WERI-Rb-1 (cell line): ENCODE data around the gene TPP2.

Experiments
- DNase-seq: peaks from one replicate; pipeline ENCODE4 v3.0.0-alpha.2; 2020
- H3K27ac ChIP-seq: fragments of 250-450 bp; sonication (Bioruptor Pico); 2 replicates; pipeline ENCODE4 v1.5.1; 2020; ENCODE audit warnings: mild to moderate bottlenecking, moderate library complexity
- H3K27me3 ChIP-seq: fragments of 250-450 bp; sonication (Bioruptor Pico); 2 replicates; pipeline ENCODE4 v1.5.1; 2021; ENCODE audit warnings: mild to moderate bottlenecking, low read depth, moderate library complexity; ENCODE audit not compliant: insufficient read depth, severe bottlenecking
- H3K36me3 ChIP-seq: fragments of 250-450 bp; sonication (Bioruptor Pico); 2 replicates; pipeline ENCODE4 v1.5.1; 2020; ENCODE audit warnings: mild to moderate bottlenecking, moderate library complexity
- H3K4me3 ChIP-seq: 2 replicates; pipeline ENCODE4 v1.5.1; 2011; ENCODE audit warnings: low read depth, mild to moderate bottlenecking, control low read depth, low read length
- H3K9me3 ChIP-seq: fragments of 250-450 bp; sonication (Bioruptor Pico); 2 replicates; pipeline ENCODE4 v1.5.1; 2021; ENCODE audit warnings: mild to moderate bottlenecking, moderate library complexity; ENCODE audit not compliant: severe bottlenecking
- TF ChIP-seq, protein P1 (sequence below): IDR thresholded peaks from 2 replicates; pipeline ENCODE4 v1.5.1; 2011; ENCODE audit warnings: low read depth, mild to moderate bottlenecking, control low read depth, inconsistent platforms, low read length

TPP2 gene

DNA sequence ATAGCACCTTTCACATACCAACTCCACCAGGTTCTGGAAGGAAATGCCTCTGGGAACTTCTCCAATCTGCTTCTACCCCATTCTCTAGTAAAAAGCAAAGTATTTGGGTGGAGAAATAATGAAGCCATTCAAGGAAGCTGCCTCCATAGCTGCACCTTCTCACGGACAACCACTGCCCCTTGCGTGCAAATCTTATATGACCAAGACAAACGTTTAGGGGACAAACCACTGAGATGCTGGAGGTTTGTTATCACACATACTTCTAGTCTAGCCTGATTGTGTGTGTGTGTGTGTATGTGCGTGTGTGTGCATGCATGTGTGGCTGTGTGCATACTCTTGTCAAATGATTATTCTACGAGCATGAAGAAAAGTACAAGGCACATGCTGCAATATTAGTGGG, 104.5 kb downstream of the TPP2 start:
- DNase-seq = no peak
- Histone ChIP-seq H3K27me3 (no peaks in the 10 kb centered on the region), H3K9me3 (peaks cover 5% of the 10 kb centered on the region), H3K4me3 (no peak overlapping the region), H3K36me3 (no peaks in the 10 kb centered on the region), H3K27ac (no peak overlapping the region)
- TF ChIP-seq, protein P1, sequence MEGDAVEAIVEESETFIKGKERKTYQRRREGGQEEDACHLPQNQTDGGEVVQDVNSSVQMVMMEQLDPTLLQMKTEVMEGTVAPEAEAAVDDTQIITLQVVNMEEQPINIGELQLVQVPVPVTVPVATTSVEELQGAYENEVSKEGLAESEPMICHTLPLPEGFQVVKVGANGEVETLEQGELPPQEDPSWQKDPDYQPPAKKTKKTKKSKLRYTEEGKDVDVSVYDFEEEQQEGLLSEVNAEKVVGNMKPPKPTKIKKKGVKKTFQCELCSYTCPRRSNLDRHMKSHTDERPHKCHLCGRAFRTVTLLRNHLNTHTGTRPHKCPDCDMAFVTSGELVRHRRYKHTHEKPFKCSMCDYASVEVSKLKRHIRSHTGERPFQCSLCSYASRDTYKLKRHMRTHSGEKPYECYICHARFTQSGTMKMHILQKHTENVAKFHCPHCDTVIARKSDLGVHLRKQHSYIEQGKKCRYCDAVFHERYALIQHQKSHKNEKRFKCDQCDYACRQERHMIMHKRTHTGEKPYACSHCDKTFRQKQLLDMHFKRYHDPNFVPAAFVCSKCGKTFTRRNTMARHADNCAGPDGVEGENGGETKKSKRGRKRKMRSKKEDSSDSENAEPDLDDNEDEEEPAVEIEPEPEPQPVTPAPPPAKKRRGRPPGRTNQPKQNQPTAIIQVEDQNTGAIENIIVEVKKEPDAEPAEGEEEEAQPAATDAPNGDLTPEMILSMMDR = no peak

DNA sequence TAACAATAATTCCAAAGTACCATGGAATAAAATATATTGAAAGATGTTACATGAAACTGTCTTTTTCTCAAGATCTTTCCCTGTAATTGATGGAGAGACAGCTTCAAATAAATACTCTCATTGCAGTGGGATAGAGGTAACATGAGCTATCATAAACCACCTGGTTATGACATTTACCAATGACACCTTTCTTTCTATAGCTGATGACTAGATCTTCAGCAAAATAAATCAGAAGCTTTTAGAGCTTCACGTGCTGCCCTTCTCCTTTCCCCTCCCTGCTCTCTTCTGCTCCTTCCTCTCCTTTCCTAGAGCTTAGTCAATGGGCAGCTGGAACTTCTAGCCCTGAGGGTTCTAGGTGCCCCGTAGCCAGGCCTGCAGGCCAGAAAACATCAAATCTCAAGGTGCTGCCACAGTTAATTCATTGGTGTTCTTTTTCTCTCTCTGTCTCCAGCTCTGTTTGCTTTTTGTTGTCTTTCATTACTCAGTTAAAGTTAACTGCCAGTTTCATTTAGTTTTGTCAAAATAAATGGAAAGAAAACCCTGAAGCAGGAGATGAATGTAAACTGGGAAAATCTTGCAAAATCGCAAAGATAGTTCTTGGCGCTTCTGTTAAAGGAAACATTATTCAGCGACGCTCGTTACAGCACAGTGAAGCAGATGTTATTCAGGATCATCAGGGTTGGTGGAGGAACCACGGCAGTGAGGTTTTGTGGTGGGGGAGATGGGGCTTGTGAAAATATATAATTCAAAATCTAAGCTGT, 106.4 kb downstream of the TPP2 start:
- Histone ChIP-seq H3K4me3 (no peak overlapping the region), H3K9me3 (no peaks in the 10 kb centered on the region), H3K27ac (no peak overlapping the region), H3K27me3 (no peaks in the 10 kb centered on the region), H3K36me3 (no peaks in the 10 kb centered on the region)
- DNase-seq = no peak
- TF ChIP-seq, protein P1 = no peak

DNA sequence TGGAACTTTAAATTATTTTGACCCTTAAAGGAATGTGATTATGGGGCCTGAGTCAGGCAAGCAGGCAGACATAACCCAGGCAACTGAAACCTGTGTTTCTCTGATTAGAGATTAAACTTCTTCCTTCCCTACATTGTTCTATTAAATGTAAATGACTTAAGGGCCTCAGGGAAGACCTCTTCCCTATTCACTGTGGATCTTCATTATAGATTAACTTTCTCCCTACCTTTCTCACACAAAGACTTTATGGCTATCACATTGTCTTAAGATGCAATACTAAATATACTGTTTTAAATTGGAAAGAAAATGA, 106.9 kb downstream of the TPP2 start:
- H3K36me3 ChIP-seq = no peaks in the 10 kb centered on the region
- TF ChIP-seq, protein P1 = no peak
- no peak for DNase-seq
- no peaks in the 10 kb centered on the region for H3K27me3 ChIP-seq
- no peak overlapping the region for H3K27ac ChIP-seq
- no peak overlapping the region for H3K4me3 ChIP-seq
- H3K9me3 ChIP-seq = no peaks in the 10 kb centered on the region

DNA sequence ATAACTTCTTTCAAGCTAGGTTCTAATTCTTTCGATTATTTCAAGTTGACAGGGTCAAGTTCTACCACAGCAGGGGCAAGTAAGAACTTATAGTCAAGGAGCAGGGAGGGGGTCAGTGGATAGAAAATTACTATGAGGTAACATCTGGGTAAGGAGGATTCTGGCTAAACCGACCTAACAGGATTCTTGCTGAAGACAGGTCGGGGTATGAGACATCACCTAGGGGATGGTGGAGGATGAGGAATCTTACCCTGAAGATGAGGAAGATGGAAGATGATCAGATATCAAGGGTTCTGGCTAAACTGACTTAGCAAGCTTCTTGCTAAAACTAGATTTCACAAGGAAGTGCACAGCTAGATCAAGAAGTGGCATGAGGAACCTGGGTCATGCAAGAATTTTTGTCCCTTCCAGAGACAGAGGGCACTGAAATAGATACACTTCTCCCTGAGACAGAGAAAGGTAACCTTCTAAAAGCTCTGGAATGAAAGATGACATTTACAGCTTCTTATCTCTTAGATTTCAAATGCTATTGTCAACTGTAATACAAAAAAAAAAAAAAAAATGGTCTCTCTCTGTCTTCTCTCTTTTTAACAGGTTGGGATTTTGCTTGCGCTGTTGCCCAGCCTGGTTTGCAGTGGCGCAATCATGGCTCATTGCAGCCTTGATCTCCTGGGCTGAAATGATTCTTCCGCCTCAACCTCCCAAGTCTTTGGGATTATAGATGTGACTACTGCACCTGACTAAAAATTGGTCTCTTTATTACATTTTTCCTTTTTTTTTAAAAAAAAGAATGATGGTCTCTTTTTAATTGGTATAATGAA, 107.7 kb downstream of the TPP2 start:
- H3K4me3 ChIP-seq = no peak overlapping the region
- TF ChIP-seq, protein P1 = no peak
- H3K36me3 ChIP-seq = no peaks in the 10 kb centered on the region
- H3K27ac ChIP-seq = no peak overlapping the region
- H3K9me3 ChIP-seq = no peaks in the 10 kb centered on the region
- no peaks in the 10 kb centered on the region for H3K27me3 ChIP-seq
- no peak for DNase-seq

DNA sequence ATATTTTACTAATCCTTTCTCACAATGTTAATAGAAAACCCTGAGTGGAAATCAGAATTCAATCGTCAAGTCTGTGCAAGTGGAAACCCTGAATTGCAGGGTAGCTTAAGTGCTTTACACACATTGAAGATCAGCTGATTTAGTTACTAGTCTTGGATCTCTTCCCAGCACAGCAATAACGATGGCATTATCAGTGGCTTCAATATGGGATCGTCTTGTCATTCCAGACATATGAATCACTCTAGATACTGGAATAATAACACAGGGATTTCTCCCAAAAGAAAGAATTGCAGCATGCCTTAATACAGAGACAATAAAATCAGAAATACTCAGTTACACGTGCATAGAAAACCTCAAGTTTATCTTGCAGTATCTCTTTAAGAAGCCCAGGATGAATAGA, 110.7 kb downstream of the TPP2 start:
- DNase-seq = no peak
- H3K27ac ChIP-seq = no peak overlapping the region
- H3K27me3 ChIP-seq = no peaks in the 10 kb centered on the region
- H3K36me3 ChIP-seq = no peaks in the 10 kb centered on the region
- H3K4me3 ChIP-seq = no peak overlapping the region
- H3K9me3 ChIP-seq = no peaks in the 10 kb centered on the region
- TF ChIP-seq, protein P1 = no peak
